ENCODE measurements around the gene TMEM239. TPM values are rescaled to one million over a fixed set of nuclear protein-coding genes. Genes with fewer than 3 reads are reported as not detected.

Gene TMEM239
- polyA plus RNA-seq, 1 of the 3 experiments (the other 2 are of a cell fraction), result 0.02 TPM

DNA sequence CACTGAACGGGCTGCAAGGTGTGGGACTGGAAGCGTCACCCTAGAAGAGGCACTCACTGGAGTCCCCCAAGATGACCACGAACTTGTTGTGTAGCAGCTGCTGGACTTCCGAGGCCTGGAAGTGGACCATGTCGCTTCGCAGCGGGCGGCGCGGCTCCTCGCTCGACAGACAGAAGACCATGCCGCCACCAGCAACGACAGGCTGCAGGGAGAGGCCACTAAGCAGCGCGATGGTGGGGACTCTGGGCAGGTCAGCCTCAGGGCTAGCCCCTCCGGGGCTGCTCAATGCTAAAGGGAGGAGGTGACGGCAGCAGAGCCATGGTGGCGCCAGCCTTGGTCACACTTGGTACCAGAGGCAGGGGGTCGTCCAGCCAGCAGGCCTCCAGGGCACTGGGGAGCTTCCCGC is 23.6 kb downstream of the TMEM239 start:
- H3K4me2 ChIP-seq, result peak overlapping the region; percentile 94
- peaks cover 7 to 23% of the 10 kb centered on the region in 2 experiments for H3K36me3 ChIP-seq (replicated peaks in 1 of 2; ENCODE audit: control insufficient read depth in 1 of 2, insufficient read depth in 2 of 2, low read length in 1 of 2)
- CTCF ChIA-PET, result interaction anchor here (0.9 to 3.8 kb wide), 3 partner anchors 12 to 33 kb away, joined by 3 to 12 read pairs (median 3); no protein-coding TSS in a partner anchor
- no peak for DNase-seq
- no peaks in the 10 kb centered on the region for H3K9me3 ChIP-seq
- H3K9me2 ChIP-seq, result no peaks in the 10 kb centered on the region
- H3K79me2 ChIP-seq (ENCODE audit: insufficient read depth), result peaks cover 39% of the 10 kb centered on the region; the same call in 1 of the 2 replicates
- peaks cover 9 to 18% of the 10 kb centered on the region in 2 experiments; a peak in 3 of 4 replicates for H3K4me1 ChIP-seq (ENCODE audit: control insufficient read depth in 1 of 2, insufficient read depth in 2 of 2, low read depth in 1 of 2, low read length in 1 of 2)
- POLR2A ChIA-PET, result interaction anchor here (1.5 kb wide), 1 partner anchor 40 kb away, joined by 4 read pairs; the partner anchor contains the start of gene CPXM1
- peak overlapping the region; percentile 68 to 80; a peak in 2 of 4 replicates for H3K27ac ChIP-seq (ENCODE audit: low read depth in 2 of 2, low read length in 1 of 2)
- H3F3A ChIP-seq (replicated peaks; ENCODE audit: insufficient read depth), result peaks cover 3% of the 10 kb centered on the region
- WGBS (ENCODE audit: low lambda C conversion rate), result 88% methylated on average over 14 of the region's 21 CpGs
- no peak for TF ChIP-seq GABPA (IDR thresholded peaks at IDR 0.05; ENCODE audit: low read depth)
- no peak for TF ChIP-seq TEAD4 (IDR thresholded peaks at IDR 0.05; ENCODE audit: borderline replicate concordance, insufficient read depth)
- no peak for TF ChIP-seq GATA2 (CRISPR knock-in tag; IDR thresholded peaks at IDR 0.05)
- no peak for TF ChIP-seq FOXM1 (IDR thresholded peaks at IDR 0.05; ENCODE audit: low read depth)
- TF ChIP-seq JUND (IDR thresholded peaks at IDR 0.05), result no peak
- TF ChIP-seq, protein P1, sequence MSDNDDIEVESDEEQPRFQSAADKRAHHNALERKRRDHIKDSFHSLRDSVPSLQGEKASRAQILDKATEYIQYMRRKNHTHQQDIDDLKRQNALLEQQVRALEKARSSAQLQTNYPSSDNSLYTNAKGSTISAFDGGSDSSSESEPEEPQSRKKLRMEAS (IDR thresholded peaks at IDR 0.05; ENCODE audit: low read depth), result no peak
- no peak for TF ChIP-seq NRF1 (IDR thresholded peaks at IDR 0.05; ENCODE audit: low read depth, low read length)
- TF ChIP-seq EZH2phosphoT487 (IDR thresholded peaks at IDR 0.05; ENCODE audit: borderline replicate concordance, low read depth), result no peak
- TF ChIP-seq, protein P2, sequence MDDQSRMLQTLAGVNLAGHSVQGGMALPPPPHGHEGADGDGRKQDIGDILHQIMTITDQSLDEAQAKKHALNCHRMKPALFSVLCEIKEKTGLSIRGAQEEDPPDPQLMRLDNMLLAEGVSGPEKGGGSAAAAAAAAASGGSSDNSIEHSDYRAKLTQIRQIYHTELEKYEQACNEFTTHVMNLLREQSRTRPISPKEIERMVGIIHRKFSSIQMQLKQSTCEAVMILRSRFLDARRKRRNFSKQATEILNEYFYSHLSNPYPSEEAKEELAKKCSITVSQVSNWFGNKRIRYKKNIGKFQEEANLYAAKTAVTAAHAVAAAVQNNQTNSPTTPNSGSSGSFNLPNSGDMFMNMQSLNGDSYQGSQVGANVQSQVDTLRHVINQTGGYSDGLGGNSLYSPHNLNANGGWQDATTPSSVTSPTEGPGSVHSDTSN (IDR thresholded peaks at IDR 0.05), result no peak
- TF ChIP-seq, protein P3, sequence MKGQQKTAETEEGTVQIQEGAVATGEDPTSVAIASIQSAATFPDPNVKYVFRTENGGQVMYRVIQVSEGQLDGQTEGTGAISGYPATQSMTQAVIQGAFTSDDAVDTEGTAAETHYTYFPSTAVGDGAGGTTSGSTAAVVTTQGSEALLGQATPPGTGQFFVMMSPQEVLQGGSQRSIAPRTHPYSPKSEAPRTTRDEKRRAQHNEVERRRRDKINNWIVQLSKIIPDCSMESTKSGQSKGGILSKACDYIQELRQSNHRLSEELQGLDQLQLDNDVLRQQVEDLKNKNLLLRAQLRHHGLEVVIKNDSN (IDR thresholded peaks at IDR 0.05; ENCODE audit: borderline replicate concordance, low read depth), result no peak
- no peak for TF ChIP-seq RCOR1 (IDR thresholded peaks at IDR 0.05; ENCODE audit: low read length)
- TF ChIP-seq, protein P4, sequence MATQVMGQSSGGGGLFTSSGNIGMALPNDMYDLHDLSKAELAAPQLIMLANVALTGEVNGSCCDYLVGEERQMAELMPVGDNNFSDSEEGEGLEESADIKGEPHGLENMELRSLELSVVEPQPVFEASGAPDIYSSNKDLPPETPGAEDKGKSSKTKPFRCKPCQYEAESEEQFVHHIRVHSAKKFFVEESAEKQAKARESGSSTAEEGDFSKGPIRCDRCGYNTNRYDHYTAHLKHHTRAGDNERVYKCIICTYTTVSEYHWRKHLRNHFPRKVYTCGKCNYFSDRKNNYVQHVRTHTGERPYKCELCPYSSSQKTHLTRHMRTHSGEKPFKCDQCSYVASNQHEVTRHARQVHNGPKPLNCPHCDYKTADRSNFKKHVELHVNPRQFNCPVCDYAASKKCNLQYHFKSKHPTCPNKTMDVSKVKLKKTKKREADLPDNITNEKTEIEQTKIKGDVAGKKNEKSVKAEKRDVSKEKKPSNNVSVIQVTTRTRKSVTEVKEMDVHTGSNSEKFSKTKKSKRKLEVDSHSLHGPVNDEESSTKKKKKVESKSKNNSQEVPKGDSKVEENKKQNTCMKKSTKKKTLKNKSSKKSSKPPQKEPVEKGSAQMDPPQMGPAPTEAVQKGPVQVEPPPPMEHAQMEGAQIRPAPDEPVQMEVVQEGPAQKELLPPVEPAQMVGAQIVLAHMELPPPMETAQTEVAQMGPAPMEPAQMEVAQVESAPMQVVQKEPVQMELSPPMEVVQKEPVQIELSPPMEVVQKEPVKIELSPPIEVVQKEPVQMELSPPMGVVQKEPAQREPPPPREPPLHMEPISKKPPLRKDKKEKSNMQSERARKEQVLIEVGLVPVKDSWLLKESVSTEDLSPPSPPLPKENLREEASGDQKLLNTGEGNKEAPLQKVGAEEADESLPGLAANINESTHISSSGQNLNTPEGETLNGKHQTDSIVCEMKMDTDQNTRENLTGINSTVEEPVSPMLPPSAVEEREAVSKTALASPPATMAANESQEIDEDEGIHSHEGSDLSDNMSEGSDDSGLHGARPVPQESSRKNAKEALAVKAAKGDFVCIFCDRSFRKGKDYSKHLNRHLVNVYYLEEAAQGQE (IDR thresholded peaks at IDR 0.05; ENCODE audit: low read depth, low read length), result no peak
- no peak for TF ChIP-seq RFX5 (IDR thresholded peaks at IDR 0.05; ENCODE audit: low read length)
- TF ChIP-seq, protein P5, sequence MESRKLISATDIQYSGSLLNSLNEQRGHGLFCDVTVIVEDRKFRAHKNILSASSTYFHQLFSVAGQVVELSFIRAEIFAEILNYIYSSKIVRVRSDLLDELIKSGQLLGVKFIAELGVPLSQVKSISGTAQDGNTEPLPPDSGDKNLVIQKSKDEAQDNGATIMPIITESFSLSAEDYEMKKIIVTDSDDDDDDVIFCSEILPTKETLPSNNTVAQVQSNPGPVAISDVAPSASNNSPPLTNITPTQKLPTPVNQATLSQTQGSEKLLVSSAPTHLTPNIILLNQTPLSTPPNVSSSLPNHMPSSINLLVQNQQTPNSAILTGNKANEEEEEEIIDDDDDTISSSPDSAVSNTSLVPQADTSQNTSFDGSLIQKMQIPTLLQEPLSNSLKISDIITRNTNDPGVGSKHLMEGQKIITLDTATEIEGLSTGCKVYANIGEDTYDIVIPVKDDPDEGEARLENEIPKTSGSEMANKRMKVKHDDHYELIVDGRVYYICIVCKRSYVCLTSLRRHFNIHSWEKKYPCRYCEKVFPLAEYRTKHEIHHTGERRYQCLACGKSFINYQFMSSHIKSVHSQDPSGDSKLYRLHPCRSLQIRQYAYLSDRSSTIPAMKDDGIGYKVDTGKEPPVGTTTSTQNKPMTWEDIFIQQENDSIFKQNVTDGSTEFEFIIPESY (IDR thresholded peaks at IDR 0.05; ENCODE audit: borderline replicate concordance, low read depth), result no peak
- TF ChIP-seq MEF2A (IDR thresholded peaks at IDR 0.05; ENCODE audit: borderline replicate concordance, low read depth), result no peak
- TF ChIP-seq, protein P6, sequence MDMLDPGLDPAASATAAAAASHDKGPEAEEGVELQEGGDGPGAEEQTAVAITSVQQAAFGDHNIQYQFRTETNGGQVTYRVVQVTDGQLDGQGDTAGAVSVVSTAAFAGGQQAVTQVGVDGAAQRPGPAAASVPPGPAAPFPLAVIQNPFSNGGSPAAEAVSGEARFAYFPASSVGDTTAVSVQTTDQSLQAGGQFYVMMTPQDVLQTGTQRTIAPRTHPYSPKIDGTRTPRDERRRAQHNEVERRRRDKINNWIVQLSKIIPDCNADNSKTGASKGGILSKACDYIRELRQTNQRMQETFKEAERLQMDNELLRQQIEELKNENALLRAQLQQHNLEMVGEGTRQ (IDR thresholded peaks at IDR 0.05; ENCODE audit: borderline replicate concordance, low read depth, low read length), result no peak
- TF ChIP-seq POLR2AphosphoS5 (IDR thresholded peaks at IDR 0.05; ENCODE audit: low read depth, low read length), result no peak
- no peak for TF ChIP-seq FOSL2 (IDR thresholded peaks at IDR 0.05; ENCODE audit: borderline replicate concordance, low read depth)
- no peak for TF ChIP-seq SIN3A (IDR thresholded peaks at IDR 0.05; ENCODE audit: borderline replicate concordance, low read depth, low read length)
- TF ChIP-seq CHD2 (IDR thresholded peaks at IDR 0.05; ENCODE audit: low read length, partially characterized antibody), result no peak
- H3K27me3 ChIP-seq (ENCODE audit: insufficient read depth), result no peaks in the 10 kb centered on the region
- no peaks in the 10 kb centered on the region for H4K20me1 ChIP-seq (ENCODE audit: insufficient read depth)
- peak overlapping the region; percentile 89 to 93 for H3K4me3 ChIP-seq (ENCODE audit: low read depth in 2 of 2, low read length in 1 of 2)
- H3K9ac ChIP-seq, result peak overlapping the region; percentile 88; the same call in 1 of the 2 replicates
- H2AFZ ChIP-seq (ENCODE audit: low read depth), result peak overlapping the region; percentile 100
